ENCODE results near the gene PHGDH. TPM values are rescaled to one million over a fixed set of nuclear protein-coding genes. Genes with fewer than 3 reads are reported as not detected.

The PHGDH gene
- total and polyA plus RNA-seq, 2 donors from 2014 or later, result 71.9 to 126 TPM

DNA sequence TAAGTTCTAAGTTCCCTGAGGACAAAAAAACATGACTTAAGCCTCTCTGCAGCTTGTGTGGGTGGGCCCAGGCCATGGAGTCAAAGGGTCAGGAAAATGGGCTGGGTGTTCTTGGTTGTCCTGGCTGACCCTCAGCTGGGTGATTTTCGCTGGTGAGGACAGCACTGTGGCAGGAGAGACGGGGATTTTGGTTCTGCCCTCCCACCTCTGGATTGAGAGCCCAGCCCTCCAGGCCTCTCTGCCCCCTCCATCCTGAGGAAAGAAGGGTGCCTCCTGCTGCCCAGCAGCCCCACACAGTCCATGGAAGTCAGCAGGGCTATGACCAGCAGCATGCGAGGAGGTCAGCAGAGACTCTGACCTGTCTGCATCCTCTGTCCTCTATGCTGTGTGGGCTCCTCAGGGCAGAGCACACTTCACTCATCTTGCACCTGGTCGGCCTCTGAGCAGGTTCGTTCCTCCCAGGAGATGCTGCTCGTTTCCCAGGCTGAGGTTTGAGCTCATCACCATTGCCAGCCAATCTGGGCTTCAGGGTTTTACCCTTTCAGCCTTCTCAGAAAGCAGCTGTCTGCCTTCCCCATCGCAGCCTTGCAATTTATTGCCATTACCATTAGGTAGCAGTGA is 26.5 kb downstream of the PHGDH start:
- TF ChIP-seq, protein P1, sequence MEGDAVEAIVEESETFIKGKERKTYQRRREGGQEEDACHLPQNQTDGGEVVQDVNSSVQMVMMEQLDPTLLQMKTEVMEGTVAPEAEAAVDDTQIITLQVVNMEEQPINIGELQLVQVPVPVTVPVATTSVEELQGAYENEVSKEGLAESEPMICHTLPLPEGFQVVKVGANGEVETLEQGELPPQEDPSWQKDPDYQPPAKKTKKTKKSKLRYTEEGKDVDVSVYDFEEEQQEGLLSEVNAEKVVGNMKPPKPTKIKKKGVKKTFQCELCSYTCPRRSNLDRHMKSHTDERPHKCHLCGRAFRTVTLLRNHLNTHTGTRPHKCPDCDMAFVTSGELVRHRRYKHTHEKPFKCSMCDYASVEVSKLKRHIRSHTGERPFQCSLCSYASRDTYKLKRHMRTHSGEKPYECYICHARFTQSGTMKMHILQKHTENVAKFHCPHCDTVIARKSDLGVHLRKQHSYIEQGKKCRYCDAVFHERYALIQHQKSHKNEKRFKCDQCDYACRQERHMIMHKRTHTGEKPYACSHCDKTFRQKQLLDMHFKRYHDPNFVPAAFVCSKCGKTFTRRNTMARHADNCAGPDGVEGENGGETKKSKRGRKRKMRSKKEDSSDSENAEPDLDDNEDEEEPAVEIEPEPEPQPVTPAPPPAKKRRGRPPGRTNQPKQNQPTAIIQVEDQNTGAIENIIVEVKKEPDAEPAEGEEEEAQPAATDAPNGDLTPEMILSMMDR (IDR thresholded peaks at IDR 0.05; ENCODE audit: borderline replicate concordance, extremely low read depth, insufficient read depth), result no peak
- H3K27me3 ChIP-seq (ENCODE audit: control insufficient read depth, insufficient read depth, low read length), result no peaks in the 10 kb centered on the region
- no peak overlapping the region for H3K4me3 ChIP-seq (ENCODE audit: low read length in 3 of 3)
- no peaks in the 10 kb centered on the region for H3K9me3 ChIP-seq (ENCODE audit: control insufficient read depth in 2 of 3, insufficient read depth in 1 of 3, low read length in 3 of 3)
- FAIRE-seq, result no peak
- H3K9ac ChIP-seq (ENCODE audit: low read length in 3 of 3), result no peak overlapping the region
- peaks cover 0 to 9% (median 0%) of the 10 kb centered on the region in 3 donors for H3K36me3 ChIP-seq (ENCODE audit: control insufficient read depth in 2 of 3, insufficient read depth in 3 of 3, low read length in 3 of 3)
- peak in 2 of 5 donors; percentile 33 to 43 for DNase-seq
- H3K27ac ChIP-seq (ENCODE audit: low read depth in 2 of 2, low read length in 2 of 2), result no peak overlapping the region
- peaks cover 0 to 34% (median 30%) of the 10 kb centered on the region in 3 donors for H3K4me1 ChIP-seq (ENCODE audit: control insufficient read depth in 2 of 3, insufficient read depth in 2 of 3, low read depth in 1 of 3, low read length in 3 of 3)
- intact Hi-C loops (cut with DNase I), result no loop called here

DNA sequence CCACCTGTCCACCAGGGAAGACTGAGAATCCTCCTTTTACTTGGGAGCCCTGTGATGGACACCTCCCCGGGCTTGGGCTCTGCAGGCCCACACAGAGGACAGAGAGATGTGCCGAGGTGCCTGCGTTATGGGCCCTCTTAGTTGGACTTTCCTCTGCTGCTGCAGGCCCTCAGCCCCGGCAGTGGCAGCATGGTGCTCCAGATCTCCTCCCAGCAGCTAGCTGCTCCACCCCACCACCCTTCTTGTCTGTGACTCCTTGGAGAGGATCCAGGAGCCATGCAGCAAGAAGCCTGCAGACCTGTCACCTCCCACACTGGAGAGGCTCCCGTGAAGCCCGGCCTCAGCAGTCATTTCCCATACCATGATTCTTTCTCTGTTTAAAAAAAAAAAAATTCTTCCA is 27.4 kb downstream of the PHGDH start:
- Histone ChIP-seq H3K27me3 (ENCODE audit: control insufficient read depth, insufficient read depth, low read length) (no peaks in the 10 kb centered on the region), H3K9ac (ENCODE audit: low read length in 3 of 3) (no peak overlapping the region), H3K36me3 (ENCODE audit: control insufficient read depth in 2 of 3, insufficient read depth in 3 of 3, low read length in 3 of 3) (peaks cover 0 to 9% (median 0%) of the 10 kb centered on the region in 3 donors), H3K9me3 (ENCODE audit: control insufficient read depth in 2 of 3, insufficient read depth in 1 of 3, low read length in 3 of 3) (no peaks in the 10 kb centered on the region), H3K4me1 (ENCODE audit: control insufficient read depth in 2 of 3, insufficient read depth in 2 of 3, low read depth in 1 of 3, low read length in 3 of 3) (peaks cover 0 to 38% (median 34%) of the 10 kb centered on the region in 3 donors), H3K4me3 (ENCODE audit: low read length in 3 of 3) (no peak overlapping the region), H3K27ac (ENCODE audit: low read depth in 2 of 2, low read length in 2 of 2) (no peak overlapping the region)
- TF ChIP-seq, protein P1 (IDR thresholded peaks at IDR 0.05; ENCODE audit: borderline replicate concordance, extremely low read depth, insufficient read depth), result no peak
- intact Hi-C loops (cut with DNase I), result no loop called here
- DNase-seq (peak in 2 of 5 donors; percentile 34 to 51), FAIRE-seq (no peak)

DNA sequence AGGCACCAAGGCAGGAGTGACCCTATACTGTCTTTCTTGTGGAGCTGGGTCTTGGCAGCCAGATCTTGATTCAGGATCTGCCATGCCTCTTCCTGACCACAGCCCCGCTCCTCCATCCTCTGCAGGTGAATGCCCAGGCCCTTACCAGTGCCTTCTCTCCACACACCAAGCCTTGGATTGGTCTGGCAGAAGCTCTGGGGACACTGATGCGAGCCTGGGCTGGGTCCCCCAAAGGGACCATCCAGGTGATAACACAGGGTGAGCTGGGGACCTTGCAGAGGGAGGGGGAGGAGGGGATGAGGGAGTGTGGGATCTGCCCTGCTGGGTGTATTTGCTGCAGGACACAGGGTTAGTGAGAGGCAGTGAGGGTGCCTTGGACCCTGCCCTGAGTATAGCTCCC is 28.5 kb downstream of the PHGDH start:
- intact Hi-C loops (cut with DNase I), result no loop called here
- FAIRE-seq (no peak), DNase-seq (peak in 1 of 5 donors; percentile 37)
- Histone ChIP-seq H3K27ac (ENCODE audit: low read depth in 2 of 2, low read length in 2 of 2) (peak overlapping the region in 1 of 2 donors; percentile 10), H3K4me1 (ENCODE audit: control insufficient read depth in 2 of 3, insufficient read depth in 2 of 3, low read depth in 1 of 3, low read length in 3 of 3) (peaks cover 0 to 41% (median 34%) of the 10 kb centered on the region in 3 donors), H3K9me3 (ENCODE audit: control insufficient read depth in 2 of 3, insufficient read depth in 1 of 3, low read length in 3 of 3) (no peaks in the 10 kb centered on the region), H3K27me3 (ENCODE audit: control insufficient read depth, insufficient read depth, low read length) (no peaks in the 10 kb centered on the region), H3K36me3 (ENCODE audit: control insufficient read depth in 2 of 3, insufficient read depth in 3 of 3, low read length in 3 of 3) (peaks cover 0 to 9% (median 0%) of the 10 kb centered on the region in 3 donors), H3K9ac (ENCODE audit: low read length in 3 of 3) (no peak overlapping the region), H3K4me3 (ENCODE audit: low read length in 3 of 3) (no peak overlapping the region)
- TF ChIP-seq, protein P1 (IDR thresholded peaks at IDR 0.05; ENCODE audit: borderline replicate concordance, extremely low read depth, insufficient read depth), result no peak

Data from kidney (tissue), 14 donors.